MM.1S (cell line): Measurements from ENCODE around the gene NFAM1.

Experiments used
- DNase-seq: peaks from one replicate; pipeline ENCODE4 v3.0.0-alpha.2; 2015
- H2AFZ ChIP-seq: fragments of 300-600 bp; sonication (generic); 2 replicates; pipeline ENCODE4 v1.6.0; 2016; ENCODE audit warnings: antibody characterized with exemption, low read length
- H3F3A ChIP-seq: fragments of 300-600 bp; sonication (generic); 2 replicates; pipeline ENCODE4 v1.6.1; 2016; ENCODE audit warnings: mild to moderate bottlenecking, antibody characterized with exemption, low read length, moderate library complexity, mixed read lengths; ENCODE audit not compliant: insufficient read depth
- H3K27ac ChIP-seq: fragments of 300-600 bp; sonication (generic); 2 replicates; pipeline ENCODE4 v1.5.1; 2016; ENCODE audit warnings: mild to moderate bottlenecking, low read length
- H3K27me3 ChIP-seq: fragments of 300-600 bp; sonication (generic); replicated peaks from 2 replicates; pipeline ENCODE4 v1.6.0; 2016; ENCODE audit warnings: low read length; ENCODE audit not compliant: insufficient read depth
- H3K36me3 ChIP-seq: fragments of 300-600 bp; sonication (generic); replicated peaks from 2 replicates; pipeline ENCODE4 v1.6.1; 2016; ENCODE audit warnings: mild to moderate bottlenecking, low read length, mixed read lengths; ENCODE audit not compliant: insufficient read depth
- H3K4me1 ChIP-seq: fragments of 300-600 bp; sonication (generic); 2 replicates; pipeline ENCODE4 v1.6.1; 2016; ENCODE audit warnings: low read length, mixed read lengths
- H3K4me2 ChIP-seq: fragments of 300-600 bp; sonication (generic); 2 replicates; pipeline ENCODE4 v1.6.0; 2016; ENCODE audit warnings: low read depth, low read length
- H3K4me3 ChIP-seq: fragments of 300-600 bp; sonication (generic); 2 replicates; pipeline ENCODE4 v1.5.1; 2016; ENCODE audit warnings: low read length, mixed read lengths
- H3K79me2 ChIP-seq: fragments of 300-600 bp; sonication (generic); 2 replicates; pipeline ENCODE4 v1.6.1; 2016; ENCODE audit warnings: mixed run types, low read length, mixed read lengths
- H3K9ac ChIP-seq: fragments of 300-600 bp; sonication (generic); 2 replicates; pipeline ENCODE4 v1.6.1; 2016; ENCODE audit warnings: low read length, mixed read lengths
- H3K9me2 ChIP-seq: fragments of 300-600 bp; sonication (generic); replicated peaks from 2 replicates; pipeline ENCODE4 v1.6.1; 2016; ENCODE audit warnings: mild to moderate bottlenecking, low read length, mixed read lengths; ENCODE audit not compliant: insufficient read depth
- H3K9me3 ChIP-seq: fragments of 300-600 bp; sonication (generic); replicated peaks from 2 replicates; pipeline ENCODE4 v1.6.1; 2016; ENCODE audit warnings: mild to moderate bottlenecking, low read length, mixed read lengths; ENCODE audit not compliant: insufficient read depth
- H4K20me1 ChIP-seq: fragments of 300-600 bp; sonication (generic); 2 replicates; pipeline ENCODE4 v1.6.1; 2016; ENCODE audit warnings: mild to moderate bottlenecking, low read length, moderate library complexity, mixed read lengths; ENCODE audit not compliant: insufficient read depth
- EZH2 ChIP-seq: fragments of 300-600 bp; sonication (generic); optimal IDR thresholded peaks from 2 replicates; pipeline ENCODE3; 2017; ENCODE audit warnings: low read depth, mild to moderate bottlenecking, antibody characterized with exemption, low read length, mixed read lengths
- EZH2phosphoT487 ChIP-seq: fragments of 300-600 bp; sonication (generic); IDR thresholded peaks from 2 replicates; pipeline ENCODE4 v1.6.1; 2018; ENCODE audit warnings: antibody characterized with exemption, low read length
- TF ChIP-seq, protein P1 (sequence below): fragments of 300-600 bp; sonication (generic); IDR thresholded peaks from 2 replicates; pipeline ENCODE4 v1.5.1; 2016; ENCODE audit warnings: antibody characterized with exemption, low read length, mixed read lengths

The NFAM1 gene

DNA sequence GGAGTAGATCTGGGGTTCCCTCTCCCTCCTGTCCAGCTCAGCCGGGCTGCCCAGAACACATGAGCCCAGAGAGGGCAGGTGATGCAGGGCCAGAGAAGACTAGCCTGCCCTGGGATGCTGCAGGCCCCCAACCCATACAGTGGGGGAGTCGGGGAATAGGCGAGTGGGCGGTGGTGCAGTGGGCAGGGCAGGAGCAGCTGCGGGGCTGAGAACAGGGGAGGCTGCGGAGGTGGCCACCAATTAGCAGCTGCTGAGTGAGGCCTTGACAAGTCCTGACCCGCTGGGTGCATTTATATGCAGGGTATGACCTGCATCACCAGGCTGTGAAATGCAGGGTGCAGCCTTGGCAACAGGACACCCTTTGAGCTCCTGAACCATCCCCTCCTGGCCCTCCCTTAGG, 43.1 kb downstream of the NFAM1 start:
- no peak for DNase-seq
- Histone ChIP-seq H3K9me2 (no peaks in the 10 kb centered on the region), H3K27me3 (peaks cover 26% of the 10 kb centered on the region), H3K9me3 (no peaks in the 10 kb centered on the region), H3K9ac (no peak overlapping the region), H3F3A (no peaks in the 10 kb centered on the region), H3K27ac (no peak overlapping the region), H4K20me1 (no peaks in the 10 kb centered on the region), H2AFZ (no peak overlapping the region), H3K36me3 (no peaks in the 10 kb centered on the region), H3K4me2 (no peak overlapping the region), H3K4me3 (no peak overlapping the region), H3K79me2 (no peaks in the 10 kb centered on the region), H3K4me1 (no peaks in the 10 kb centered on the region)
- TF ChIP-seq EZH2 (no peak), EZH2phosphoT487 (no peak)
- TF ChIP-seq, protein P1, sequence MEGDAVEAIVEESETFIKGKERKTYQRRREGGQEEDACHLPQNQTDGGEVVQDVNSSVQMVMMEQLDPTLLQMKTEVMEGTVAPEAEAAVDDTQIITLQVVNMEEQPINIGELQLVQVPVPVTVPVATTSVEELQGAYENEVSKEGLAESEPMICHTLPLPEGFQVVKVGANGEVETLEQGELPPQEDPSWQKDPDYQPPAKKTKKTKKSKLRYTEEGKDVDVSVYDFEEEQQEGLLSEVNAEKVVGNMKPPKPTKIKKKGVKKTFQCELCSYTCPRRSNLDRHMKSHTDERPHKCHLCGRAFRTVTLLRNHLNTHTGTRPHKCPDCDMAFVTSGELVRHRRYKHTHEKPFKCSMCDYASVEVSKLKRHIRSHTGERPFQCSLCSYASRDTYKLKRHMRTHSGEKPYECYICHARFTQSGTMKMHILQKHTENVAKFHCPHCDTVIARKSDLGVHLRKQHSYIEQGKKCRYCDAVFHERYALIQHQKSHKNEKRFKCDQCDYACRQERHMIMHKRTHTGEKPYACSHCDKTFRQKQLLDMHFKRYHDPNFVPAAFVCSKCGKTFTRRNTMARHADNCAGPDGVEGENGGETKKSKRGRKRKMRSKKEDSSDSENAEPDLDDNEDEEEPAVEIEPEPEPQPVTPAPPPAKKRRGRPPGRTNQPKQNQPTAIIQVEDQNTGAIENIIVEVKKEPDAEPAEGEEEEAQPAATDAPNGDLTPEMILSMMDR, result no peak

DNA sequence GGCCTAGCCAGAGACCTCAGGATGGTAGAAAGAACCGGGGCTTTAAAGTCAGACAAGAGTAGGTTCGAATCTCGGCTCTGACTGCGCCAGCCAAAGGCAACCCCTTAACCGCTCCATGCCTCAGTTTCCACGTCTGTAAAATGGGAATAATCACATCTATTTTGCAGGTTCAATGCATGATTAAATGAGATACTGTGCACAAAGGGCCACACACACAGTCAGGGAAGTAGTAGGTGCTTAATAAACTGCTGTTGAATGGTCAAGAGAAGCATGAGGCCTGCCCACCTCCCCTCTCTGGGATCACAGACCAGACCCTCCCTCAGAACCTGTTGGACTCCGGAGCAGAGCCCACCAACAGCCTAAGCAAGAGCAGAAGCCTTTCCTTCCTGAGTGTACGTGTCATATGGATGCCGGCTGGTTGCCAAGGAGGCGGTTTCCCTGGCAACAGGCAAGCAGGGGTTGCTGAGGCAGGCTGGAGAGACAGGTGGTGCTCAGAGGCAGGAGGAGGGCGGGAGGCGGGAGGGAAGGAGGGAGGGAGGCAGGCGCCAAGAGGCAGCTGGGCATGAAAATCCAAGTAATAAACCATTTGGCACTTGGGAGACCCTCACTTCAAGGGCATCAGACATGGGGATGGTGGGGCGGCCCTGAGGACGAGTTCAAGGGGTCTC, 43.9 kb downstream of the NFAM1 start:
- TF ChIP-seq EZH2, result no peak
- TF ChIP-seq, protein P1, result no peak
- H2AFZ ChIP-seq, result no peak overlapping the region
- no peaks in the 10 kb centered on the region for H3K9me3 ChIP-seq
- no peak overlapping the region for H3K9ac ChIP-seq
- no peak overlapping the region for H3K4me3 ChIP-seq
- H3K4me2 ChIP-seq, result no peak overlapping the region
- no peaks in the 10 kb centered on the region for H3F3A ChIP-seq
- H3K9me2 ChIP-seq, result no peaks in the 10 kb centered on the region
- H4K20me1 ChIP-seq, result no peaks in the 10 kb centered on the region
- no peak overlapping the region for H3K27ac ChIP-seq
- H3K4me1 ChIP-seq, result no peaks in the 10 kb centered on the region
- DNase-seq, result no peak
- no peaks in the 10 kb centered on the region for H3K36me3 ChIP-seq
- peaks cover 26% of the 10 kb centered on the region for H3K27me3 ChIP-seq
- H3K79me2 ChIP-seq, result no peaks in the 10 kb centered on the region

DNA sequence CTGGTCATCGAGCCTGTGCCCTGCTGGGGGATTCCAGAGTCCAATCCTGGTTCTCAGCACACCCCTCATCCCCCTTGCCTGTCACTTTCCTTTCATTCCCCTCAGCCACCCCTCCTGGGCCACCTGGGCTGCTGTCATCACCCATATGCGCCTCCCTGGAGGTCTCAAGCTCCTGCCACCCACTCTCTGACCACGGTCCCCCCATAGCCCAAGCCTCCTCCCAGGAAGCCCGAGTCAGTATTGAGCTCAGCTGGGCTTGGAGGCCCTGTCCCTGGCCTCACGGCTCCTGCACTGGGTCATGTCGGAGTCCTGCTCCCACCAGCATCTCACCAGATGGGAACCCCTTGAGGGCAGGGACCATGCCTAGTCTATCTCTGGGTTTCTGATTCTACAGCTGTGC, 44.6 kb downstream of the NFAM1 start:
- Histone ChIP-seq H3K79me2 (no peaks in the 10 kb centered on the region), H4K20me1 (no peaks in the 10 kb centered on the region), H2AFZ (no peak overlapping the region), H3K9me3 (no peaks in the 10 kb centered on the region), H3K4me2 (no peak overlapping the region), H3K4me3 (no peak overlapping the region), H3K4me1 (no peaks in the 10 kb centered on the region), H3K36me3 (no peaks in the 10 kb centered on the region), H3K9me2 (no peaks in the 10 kb centered on the region), H3K27me3 (peaks cover 27% of the 10 kb centered on the region), H3F3A (no peaks in the 10 kb centered on the region), H3K9ac (no peak overlapping the region), H3K27ac (no peak overlapping the region)
- DNase-seq, result no peak
- TF ChIP-seq, protein P1, result no peak
- TF ChIP-seq EZH2phosphoT487 (no peak), EZH2 (no peak)
